HepG2 (cell line): Measurements from ENCODE around the gene RNF25.

Experiments used
- CTCF ChIP-seq: sonication (generic); formaldehyde crosslinking; IDR thresholded peaks from 2 replicates; pipeline ENCODE4 v1.5.0; 2020; ENCODE audit warnings: mild to moderate bottlenecking, missing genetic modification reagents, moderate library complexity
- ELF4 ChIP-seq: sonication (generic); formaldehyde crosslinking; IDR thresholded peaks from 2 replicates; pipeline ENCODE4 v1.5.0; 2020; ENCODE audit warnings: missing genetic modification reagents, mild to moderate bottlenecking, moderate library complexity, borderline replicate concordance
- JUN ChIP-seq: sonication (generic); formaldehyde crosslinking; IDR thresholded peaks from 2 replicates; pipeline ENCODE4 v1.4.0; 2020; ENCODE audit warnings: mild to moderate bottlenecking, missing genetic modification reagents
- NR2F1 ChIP-seq, 2 experiments: fragments of 450-650 bp in 1 of 2; formaldehyde crosslinking in 1 of 2; IDR thresholded peaks; 2 replicates each; pipeline versions ENCODE4 v1.5.0 to v1.6.1; 2016 to 2020; ENCODE audit warnings: mild to moderate bottlenecking in 1 of 2, missing compliant biosample characterization in 1 of 2, missing genetic modification reagents in 1 of 2, moderate library complexity in 1 of 2
- SRSF9 ChIP-seq: fragments of 200-400 bp; formaldehyde crosslinking; IDR thresholded peaks from 2 replicates; pipeline ENCODE4 v1.6.1; 2018; ENCODE audit warnings: borderline replicate concordance, mild to moderate bottlenecking, low read depth, low read length; ENCODE audit not compliant: insufficient read depth, poor library complexity, severe bottlenecking
- ZFP36 ChIP-seq: fragments of 150-350 bp; IDR thresholded peaks from 2 replicates; pipeline ENCODE4 v1.6.1; 2018; ENCODE audit warnings: borderline replicate concordance, low read length, low read depth; ENCODE audit not compliant: partially characterized antibody
- ZZZ3 ChIP-seq: sonication (generic); formaldehyde crosslinking; IDR thresholded peaks from 2 replicates; pipeline ENCODE4 v1.4.0; 2020; ENCODE audit warnings: missing genetic modification reagents, mild to moderate bottlenecking, borderline replicate concordance
- TF ChIP-seq, protein P1 (sequence below), 2 experiments: sonication (generic) in 1 of 2; formaldehyde crosslinking in 1 of 2; IDR thresholded peaks; 2 replicates each; pipeline versions ENCODE4 v1.5.1 to v1.6.1; 2011 to 2020; ENCODE audit warnings: borderline replicate concordance in 1 of 2, low read depth in 1 of 2, low read length in 1 of 2, mild to moderate bottlenecking in 1 of 2, missing genetic modification reagents in 1 of 2, moderate library complexity in 1 of 2

GRCh38 chr2:218645126-218645525 lies 26.7 kb downstream of the RNF25 start:
- TF ChIP-seq JUN (CRISPR knock-in tag) (no peak), CTCF (CRISPR knock-in tag) (no peak), ZFP36 (no peak), NR2F1 (CRISPR knock-in tag; IDR thresholded peaks at IDR 0.05) (no peak), SRSF9 (no peak), ELF4 (CRISPR knock-in tag) (no peak), ZZZ3 (CRISPR knock-in tag) (no peak)
- TF ChIP-seq, protein P1, sequence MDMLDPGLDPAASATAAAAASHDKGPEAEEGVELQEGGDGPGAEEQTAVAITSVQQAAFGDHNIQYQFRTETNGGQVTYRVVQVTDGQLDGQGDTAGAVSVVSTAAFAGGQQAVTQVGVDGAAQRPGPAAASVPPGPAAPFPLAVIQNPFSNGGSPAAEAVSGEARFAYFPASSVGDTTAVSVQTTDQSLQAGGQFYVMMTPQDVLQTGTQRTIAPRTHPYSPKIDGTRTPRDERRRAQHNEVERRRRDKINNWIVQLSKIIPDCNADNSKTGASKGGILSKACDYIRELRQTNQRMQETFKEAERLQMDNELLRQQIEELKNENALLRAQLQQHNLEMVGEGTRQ (IDR thresholded peaks at IDR 0.05; ENCODE audit: low read depth, low read length) = no peak
- TF ChIP-seq, protein P1 (CRISPR knock-in tag; IDR thresholded peaks at IDR 0.05; ENCODE audit: borderline replicate concordance) = no peak
